Glomerular visceral epithelial cell (primary cell): ENCODE measurements around the gene IL21.
"Not testable (repeated sequence)": the region's sequence is repeated elsewhere in the genome, so short reads cannot be mapped to it uniquely, and the experiment has no call there.

Experiments used
- DNase-seq: peaks from one replicate; pipeline ENCODE4 v3.0.0-alpha.2; 2016; ENCODE audit errors: extremely low spot score

IL21 gene

DNA sequence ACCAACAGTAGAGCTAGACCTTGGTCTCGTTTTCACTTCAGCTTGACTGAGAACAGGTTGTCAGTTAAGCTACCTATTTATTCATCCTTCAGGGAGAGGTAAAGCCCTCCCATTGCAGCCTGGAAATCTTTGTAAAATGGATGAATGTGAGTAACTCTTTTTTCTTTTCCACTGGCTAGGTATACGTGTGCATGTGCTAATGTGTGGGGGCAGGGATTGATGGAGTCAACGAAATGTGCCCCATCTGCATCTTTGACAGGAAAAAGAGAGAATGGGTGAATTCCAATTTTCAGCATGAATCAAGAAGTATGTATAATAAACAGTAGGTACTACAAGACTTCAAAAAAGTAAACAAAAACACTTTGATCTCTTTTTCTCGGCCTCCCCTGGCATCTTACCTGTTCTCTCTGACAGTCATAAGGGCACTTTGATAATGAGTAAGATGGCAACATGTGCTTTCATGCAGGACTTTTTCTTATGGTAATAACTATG is at the start of gene IL21:
IL21 (minus strand) TSS at position 51 of the 492 bp plus-strand sequence. CDS start 55 bp downstream, outside the sequence.
- no peak for DNase-seq

DNA sequence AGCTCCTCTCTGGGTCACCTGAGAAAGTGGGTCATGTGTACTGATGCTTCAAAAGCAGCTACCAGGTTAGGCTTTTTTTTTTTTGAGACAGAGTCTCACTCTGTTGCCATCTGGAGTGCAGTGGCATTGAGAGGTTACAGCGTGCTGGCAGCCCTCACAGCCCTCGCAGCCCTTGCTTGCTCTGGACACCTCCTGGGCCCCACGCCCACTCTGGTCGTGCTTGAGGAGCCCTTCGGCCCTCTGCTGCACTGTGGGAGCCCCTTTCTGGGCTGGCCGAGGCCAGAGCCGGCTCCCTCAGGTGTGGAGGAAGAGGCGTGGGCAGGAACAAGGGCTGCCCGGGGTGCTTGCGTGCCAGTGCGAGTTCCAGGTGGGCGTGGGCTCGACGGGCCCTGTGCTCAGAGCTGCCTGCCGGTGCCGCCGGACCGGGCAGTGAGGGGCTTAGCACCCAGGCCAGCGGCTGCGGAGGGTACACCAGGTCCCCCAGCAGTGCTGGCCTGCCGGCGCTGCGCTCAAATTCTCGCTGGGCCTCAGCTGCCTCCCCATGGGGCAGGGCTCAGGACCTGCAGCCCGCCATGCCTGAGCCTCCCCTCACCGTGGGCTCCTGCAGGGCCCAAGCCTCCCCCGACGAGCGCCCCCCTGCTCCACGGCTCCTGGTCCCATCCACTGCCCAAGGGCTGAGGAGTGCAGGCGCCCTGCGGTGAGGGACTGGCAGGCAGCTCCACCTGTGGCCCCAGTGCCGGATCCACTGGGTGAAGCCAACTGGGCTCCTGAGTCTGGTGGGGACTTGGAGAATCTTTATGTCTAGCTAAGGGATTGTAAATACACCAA is 49.3 kb upstream of the IL21 start:
- no peak for DNase-seq

DNA sequence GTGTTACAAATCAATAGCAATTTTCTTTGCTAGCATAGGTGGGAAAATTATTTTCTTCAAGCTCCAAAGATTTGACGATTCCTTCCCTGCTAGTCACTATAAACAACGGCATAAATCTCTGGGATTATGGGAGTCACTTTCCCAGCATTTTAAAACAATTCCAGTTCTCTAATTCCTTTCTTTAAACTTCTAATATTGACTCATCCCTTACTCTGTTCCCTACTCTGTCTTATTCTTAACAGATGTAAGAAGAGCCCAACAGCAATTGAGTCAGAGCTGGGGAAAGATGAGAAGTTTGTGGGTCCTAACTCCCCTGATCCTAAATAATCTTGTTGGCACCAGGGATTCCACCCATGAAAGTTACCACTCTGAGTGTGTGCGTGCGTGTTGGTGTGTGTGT is 47.4 kb upstream of the IL21 start:
- no peak for DNase-seq

DNA sequence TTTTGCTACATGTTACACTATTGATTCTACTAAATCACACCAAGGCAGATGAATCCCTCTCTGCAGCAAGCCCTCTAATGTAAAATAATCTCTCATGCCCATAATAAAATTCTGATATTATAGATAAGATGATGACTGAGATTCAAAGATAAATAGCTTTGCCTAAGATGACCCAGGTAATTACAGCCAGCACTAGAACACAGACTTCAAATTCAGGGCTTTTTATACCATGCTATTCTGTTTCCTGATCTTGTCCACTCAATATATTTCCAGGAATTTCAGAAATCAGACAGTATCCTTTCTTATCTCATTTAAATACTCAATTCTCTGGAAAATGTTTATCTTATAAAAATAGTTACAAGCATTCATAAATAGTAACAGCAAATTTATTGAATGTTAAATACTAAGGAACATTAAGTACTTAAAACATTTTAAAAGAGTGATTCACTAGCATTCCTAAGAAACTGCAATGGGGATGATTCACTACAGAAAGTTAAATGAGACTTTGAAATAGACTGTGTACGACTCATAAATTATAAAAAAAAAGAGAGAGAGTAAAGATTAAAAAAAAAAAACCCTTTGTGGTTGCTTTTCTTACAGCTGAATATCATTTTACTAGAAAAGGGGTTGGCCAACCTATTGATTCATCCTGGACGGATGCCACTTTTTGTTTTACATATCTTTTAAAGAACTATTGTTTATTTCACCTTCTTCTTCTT is 45.8 kb upstream of the IL21 start:
- peak; percentile 72 for DNase-seq

DNA sequence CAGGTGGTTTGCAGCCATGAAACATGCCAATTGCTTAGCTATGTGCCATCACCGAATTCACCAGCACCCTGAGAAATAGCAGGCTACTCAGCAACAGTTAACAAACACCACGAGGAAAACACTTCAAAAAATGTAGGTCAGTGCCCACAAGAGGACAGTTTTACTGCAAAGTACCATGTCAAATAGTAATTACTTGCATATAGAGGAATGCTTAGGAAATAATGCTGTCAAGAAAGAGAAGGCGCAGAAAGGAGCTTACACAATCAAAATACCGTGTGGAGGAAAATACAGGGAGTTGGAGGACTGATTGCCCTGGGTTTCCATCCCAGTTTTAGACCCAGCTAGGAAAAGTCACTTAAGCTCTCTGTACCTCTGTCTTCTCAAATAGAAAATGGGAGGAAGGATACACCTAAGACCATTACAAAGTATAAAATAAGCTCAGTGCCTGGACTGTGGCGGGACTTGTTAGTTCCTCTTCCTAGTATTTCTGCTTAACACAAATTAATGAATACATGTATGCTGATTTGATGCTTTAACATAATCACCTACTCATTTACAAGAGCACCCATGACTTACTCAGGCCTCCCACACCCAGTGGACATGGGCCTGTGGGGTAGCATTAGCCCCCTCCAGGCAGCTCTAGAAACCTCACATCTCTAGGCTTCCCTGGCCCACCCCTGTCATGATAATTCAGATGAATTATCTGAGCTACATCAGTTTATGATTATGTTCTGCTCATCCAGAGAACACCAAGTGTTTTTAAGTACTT is 44.5 kb upstream of the IL21 start:
- no peak for DNase-seq

DNA sequence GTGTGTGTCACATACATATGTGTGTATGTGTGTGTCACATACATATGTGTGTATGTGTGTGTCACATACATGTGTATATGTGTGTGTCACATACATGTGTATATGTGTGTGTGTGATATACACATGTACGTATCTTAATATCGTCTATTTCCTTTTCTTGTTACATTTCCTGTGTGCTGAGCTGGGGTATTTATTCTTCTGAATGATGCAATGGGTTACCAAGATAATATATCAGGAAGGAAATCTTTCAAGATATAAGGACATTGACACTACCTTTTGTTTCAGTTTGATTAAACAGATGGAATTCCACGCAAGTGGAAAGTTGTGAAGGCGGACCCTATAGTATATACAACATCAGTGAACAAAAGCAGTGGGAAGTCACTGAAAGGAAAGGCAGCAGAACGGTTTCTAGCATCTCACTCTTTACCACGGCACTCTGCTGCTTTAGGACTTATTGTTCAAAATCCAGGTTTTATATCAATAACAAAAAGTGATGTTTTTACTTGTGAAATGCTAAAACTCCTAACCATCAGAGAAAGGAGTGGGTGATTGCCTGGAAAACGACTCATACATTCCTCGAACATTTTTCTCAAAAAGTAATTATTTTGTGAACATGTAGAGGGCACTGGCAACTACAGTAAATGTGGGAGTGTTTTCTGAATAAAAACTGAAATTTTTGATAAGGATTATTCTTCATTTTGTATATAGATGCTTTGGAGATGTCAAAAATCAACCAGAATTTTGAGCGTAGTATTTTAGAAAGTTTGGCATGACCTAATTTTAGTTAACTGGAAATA is 43.1 kb upstream of the IL21 start:
- no peak for DNase-seq

DNA sequence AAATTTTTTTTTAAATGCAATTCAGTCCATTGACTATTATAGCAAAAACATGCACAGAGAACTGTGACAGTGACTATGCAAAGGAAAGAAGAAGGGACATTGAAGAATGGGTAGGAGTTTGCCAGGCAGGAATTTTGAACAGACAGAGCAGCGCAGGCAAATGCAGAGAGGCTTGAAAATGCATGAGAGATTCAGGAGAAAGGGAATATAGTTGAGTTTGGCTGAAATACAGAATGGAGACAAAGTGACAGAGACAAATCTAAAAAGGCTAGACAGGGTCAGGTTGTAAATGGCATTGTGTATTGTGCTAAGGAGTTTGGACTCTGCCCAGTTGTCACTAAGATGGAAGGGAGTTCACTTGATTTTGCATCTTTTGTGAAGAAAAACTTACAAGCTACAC is 42.4 kb upstream of the IL21 start:
- no peak for DNase-seq

DNA sequence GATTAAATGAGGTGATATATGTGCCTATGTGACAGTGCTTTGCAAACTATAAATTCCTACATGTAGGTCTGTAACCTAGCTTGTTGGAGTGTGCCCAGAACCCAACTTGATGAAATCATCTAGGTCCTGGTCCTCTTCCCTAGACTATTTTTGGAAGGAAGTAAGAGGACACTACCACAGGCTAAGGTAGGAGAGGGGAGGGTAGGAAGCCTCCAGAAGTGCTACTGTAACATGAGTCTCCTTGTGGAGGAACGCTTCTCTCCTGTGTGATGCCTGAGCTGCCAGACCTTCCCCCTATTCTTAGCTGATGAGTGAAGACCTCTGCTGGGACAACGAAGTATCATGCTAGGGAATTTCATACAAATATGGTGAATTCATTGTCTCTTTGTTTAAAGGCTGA is 41.8 kb upstream of the IL21 start:
- no peak for DNase-seq

DNA sequence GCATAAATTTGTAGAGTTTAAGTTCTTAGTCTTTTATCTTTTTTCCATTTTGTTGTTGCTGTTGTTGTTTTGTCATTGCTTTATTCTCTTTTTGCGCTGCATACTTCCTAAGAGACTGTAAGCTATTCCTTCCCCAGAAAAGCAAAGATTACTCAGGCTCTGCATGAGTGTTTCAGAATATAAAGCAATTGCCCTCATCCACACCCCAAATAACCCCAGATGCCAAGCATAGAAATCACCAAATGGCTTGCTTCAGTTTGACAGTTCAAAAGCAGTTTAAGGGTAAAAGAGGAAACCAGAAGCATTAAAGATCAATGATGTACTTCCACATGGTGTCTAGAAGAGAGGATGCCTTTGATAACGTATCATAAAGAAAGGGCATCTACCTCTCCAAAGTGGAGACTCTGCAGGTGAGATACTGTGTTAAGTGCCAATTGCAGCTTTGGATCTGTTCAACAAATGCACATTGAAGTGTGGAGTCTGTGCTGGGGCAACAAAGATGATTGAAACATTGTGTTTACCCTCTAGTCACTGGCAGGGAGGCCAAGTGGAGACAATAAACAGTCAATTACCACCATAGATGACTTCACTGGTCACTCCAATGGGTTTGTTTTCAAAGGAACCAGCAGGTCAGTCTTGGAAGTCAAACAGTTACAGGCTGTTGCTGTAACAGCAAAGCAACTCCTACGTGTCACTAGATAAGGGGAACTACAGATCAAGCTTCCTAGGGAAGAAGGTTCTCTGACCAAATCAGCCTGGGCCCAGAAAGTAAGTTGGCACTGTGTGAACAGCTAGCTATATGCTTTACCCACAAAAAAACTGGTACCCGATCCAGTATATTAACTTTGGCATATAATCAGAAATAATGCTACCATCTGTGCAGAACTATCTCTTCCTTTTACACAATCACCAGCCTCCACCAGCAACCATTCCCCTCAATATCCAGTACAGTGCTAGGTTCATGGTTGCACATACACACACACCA is 40.6 kb upstream of the IL21 start:
- no peak for DNase-seq

DNA sequence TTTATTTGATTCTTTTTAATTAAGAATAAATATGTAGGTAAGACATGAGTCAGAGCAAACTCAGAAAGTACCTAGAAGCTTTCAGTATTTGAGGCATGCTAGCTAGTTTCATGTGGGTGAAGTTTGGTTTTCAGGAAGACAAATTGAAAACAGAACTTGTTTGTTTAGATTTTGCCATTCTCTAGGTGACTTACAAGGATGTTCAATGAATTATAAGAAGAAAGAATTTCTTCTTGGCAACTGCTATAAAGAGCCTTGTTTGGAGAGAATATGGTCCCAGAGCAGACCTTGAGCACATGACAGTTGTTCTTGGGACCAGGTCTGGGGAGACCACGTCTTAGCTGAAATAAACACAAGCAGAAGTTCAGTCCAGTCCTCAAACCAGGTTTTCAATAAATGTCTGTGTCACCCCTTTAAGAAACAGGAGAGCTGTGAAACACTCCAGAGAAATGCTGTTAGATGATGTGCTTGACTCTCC is 38.0 kb upstream of the IL21 start:
- no peak for DNase-seq

DNA sequence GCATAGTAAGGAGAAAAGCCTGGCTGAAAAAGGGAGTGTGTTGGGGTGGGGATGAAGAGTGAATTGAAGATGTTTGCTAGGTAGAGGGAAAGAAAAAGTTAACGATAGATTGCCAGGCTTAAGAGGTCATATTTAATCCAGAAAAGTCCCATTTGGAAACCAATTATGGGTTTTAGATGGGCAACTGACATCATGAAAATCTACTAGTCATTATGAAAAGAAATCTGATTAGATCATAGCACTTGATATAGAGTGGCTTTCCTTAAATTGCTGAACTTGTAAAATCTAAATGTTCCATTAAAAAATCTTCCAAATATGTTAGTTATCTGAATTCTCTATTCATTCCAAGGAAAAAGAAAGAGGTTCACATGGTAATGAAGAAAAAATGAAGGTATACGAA is 37.5 kb upstream of the IL21 start:
- no peak for DNase-seq

DNA sequence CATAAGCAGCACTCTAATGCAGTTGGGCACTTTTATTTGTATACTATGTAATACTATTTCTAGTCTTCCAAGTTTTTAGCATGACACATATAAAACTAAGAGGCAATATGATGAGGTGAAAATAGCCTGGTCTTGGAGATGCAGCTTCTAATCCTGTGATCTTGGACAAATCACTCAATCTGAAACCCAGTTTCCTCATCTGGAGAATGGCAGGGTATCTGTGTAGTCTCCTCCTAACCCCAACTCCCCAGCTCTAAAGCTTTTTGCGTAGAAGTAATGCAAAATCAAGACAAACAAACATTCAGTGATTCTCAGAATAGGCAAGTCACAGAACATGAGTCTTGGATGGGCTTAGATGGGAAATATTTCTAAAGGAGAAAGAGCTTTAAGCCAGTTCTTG is 36.7 kb upstream of the IL21 start:
- no peak for DNase-seq

DNA sequence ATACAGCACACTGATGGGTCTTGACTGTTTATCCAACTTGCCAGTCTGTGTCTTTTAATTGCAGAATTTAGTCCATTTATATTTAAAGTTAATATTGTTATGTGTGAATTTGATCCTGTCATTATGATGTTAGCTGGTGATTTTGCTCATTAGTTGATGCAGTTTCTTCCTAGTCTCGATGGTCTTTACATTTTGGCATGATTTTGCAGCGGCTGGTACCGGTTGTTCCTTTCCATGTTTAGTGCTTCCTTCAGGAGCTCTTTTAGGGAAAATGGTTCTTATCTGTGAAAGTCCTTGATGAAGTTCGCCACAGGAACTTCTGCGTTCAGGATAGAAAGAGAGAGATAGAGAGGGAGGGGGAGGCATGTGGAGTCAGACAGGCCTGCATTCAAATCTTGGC is 35.7 kb upstream of the IL21 start:
- not testable (repeated sequence) for DNase-seq

DNA sequence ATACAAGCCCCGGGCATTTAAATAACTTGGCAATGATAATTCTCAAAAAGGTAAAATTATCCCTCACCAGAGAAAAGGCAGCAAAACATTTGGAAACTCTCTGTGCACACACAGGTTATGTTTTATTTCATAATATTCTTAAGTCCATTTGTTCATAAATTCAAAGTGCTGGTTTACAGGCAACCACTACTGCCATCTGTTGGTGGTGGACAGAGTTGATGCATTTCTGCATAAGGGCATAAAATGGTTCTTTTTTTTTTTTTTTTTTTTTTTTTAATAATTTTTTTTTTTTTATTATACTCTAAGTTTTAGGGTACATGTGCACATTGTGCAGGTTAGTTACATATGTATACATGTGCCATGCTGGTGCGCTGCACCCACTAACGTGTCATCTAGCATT is 31.5 kb upstream of the IL21 start:
- DNase-seq: peak; percentile 48

DNA sequence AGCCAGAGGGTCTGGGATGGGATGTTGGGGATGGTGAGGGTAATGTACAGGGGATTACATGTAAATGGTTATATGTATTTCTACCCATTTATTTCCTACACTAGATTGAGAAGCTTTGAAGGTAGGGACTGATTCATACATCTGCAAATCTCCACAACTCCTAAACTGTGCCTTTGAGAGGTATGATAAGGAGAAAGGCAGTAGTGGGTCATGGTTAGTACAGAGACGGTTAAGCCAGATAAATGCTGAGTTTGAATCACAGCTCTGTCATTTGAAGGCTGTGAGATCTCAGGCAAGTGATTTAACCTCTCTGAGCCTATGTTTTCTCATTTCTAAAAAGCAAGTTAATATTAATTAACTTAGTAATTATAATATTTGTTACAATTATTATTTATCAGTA is 29.3 kb upstream of the IL21 start:
- DNase-seq: no peak

DNA sequence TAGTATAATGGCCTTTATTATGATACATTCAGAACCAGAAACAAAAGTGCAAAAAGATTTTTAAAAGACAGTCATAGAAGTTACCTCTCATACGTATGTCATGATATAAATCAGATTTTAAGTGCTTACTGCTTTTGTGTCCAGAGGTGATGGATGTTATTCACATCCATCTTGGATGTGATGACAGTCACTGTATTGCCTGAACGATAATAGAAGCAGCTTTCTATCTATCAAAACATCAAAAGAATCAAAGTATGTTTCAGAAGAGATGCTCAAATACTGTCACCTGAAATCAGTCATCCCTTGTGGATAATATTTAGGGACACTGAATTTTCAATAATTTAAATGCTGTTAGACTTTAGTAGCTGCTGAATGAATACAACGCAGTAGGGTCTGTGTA is 26.8 kb upstream of the IL21 start:
- DNase-seq: no peak

DNA sequence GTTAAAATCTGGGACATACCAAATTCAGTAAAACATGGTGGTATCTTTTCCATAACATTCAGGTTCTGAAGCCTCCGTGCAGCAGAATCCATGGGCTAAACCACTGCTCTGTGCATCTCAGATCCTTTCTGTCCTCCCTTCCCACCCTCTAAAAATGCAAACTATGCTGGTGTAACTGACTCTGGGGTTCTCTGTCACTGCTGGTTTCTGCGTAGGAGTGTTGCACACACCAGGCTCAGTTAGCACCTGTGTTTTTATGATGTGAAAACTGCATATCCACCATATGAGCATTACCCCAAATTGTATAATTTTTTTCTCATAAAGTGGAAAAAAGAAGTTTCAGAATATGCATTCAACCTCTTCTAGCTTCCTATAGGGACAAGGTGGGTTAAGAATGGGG is 22.4 kb upstream of the IL21 start:
- no peak for DNase-seq

DNA sequence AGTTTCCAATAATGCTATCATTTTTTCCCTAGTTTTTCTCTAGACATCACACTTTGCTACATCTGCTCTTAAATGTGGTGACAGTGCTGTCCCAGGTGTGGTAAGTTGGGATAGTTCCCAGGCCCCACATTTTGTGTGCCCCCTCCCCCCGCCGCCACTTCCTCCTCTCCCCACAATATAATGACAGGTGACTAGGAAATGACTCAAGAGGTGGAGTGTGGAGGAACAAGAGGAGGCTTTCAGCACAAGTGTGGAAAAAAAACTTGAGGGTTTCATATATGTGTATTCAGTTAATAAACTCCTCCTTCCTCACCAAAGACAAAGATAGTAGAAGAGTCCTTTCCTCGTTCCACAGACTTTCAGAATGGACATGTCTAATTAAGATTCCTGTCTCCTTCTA is 18.3 kb upstream of the IL21 start:
- DNase-seq: no peak

DNA sequence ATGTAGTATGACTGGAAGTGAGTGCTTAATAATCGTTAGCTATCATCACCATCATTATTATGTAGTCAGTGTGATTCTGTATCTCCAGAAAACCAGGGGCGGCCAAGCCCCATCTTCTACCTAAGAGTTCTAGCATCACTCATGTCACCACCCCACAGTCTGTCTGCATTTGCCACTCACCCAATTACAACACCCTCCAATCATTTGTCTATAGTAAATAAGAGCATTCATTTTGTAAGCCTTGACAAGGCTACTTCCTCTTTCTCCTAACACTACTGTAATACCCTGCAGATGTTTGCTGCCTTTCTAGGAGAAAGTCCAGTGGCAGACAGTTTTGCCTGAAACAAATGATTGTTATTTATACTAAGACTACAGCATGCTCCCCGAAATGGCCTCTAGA is 15.8 kb upstream of the IL21 start:
- no peak for DNase-seq

DNA sequence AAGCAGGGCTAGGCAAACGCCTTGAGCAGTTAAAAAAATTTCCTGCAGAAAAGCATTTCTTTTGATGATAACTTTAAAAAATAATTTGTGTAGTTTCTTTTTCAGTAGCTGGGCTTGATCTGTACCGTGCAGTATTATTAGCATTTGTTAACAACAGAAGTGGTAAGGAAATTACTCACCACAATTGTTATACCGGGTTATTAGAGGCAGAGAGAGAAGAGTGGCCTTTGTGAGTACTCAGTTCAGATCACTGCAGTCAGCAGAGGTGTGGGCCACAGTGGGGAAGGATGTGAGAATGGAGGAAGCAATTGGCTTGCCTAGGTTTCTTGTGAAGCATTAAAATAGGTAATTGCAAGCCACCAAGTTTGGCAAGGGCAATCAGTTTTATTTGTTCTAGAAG is 14.3 kb upstream of the IL21 start:
- DNase-seq: no peak
